NOMO-1 treated with DMSO at 0.1 percent for 48 hours (cell line): ENCODE results near the gene FHOD3.
A peak's percentile ranks its signal among the peaks of the same experiment; 100 is the strongest.

Experiments used
- DNase-seq: peaks from one replicate; lab custom pipeline; 2025; ENCODE audit not compliant: unreplicated experiment; lab: John Stamatoyannopoulos, UW

Gene FHOD3

DNA sequence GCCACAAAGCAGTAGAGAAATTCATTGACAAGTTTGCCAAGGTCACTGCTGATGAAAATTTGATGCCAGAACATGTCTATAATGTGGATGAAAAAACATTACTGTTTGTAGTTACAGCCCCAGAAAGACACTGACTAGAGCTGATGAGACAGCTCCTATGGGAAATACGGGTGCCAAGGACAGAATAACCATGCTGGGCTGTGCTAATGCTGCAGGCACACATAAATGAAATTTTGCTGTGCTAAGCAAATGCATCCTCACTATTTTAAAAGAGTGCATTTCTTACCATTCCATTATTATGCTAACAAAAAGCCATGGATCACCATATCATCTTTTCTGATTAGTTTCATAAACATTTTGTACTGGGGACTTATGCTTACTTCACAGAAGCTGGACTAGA, 208.2 kb downstream of the FHOD3 start:
- no peak for DNase-seq

- DNase-seq, result no peak
Measured at GRCh38 chr18:36509646-36510197, 212.2 kb downstream of the FHOD3 start.

GRCh38 chr18:36511791-36512352, 214.4 kb downstream of the FHOD3 start:
- peak; percentile 2 for DNase-seq

DNA sequence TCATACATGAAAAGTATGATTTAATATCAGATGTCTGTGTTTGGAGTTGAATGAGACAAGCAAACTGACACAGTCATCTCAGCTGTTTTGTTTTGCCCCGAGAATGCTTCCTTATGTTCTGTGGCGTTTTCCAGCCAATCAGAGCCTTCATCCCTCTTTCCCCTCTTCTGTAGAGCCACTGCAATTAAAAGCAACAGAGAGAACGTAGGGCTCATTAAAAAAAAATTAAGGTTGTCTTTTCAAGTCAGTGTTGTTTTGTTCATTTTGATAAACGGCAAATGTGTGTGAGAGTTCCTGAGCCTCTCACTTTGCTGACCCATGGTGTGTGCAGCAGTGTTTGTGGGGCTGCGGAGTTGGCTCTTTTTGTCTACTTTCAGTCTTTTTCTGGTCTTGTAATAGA, 216.0 kb downstream of the FHOD3 start:
- DNase-seq, result no peak

DNA sequence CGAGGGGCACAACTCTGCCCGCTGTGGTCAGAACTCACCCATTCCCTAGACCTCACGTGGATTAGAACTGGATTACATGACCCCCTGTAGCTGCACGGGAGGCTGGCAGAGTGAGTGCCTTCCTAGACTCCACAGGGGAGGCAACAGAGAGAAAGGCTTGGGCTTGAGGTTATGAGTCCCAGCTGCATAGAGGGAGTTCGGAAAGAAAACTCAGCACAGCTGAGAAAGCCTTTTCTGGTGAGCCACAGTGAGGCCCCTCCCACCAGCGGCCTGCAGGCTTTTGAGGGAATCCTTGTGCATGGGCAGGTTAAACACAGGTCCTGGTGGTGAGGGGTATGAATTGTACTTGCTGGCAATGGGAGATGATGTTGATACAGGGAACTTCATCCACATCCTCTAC, 217.3 kb downstream of the FHOD3 start:
- no peak for DNase-seq

DNA sequence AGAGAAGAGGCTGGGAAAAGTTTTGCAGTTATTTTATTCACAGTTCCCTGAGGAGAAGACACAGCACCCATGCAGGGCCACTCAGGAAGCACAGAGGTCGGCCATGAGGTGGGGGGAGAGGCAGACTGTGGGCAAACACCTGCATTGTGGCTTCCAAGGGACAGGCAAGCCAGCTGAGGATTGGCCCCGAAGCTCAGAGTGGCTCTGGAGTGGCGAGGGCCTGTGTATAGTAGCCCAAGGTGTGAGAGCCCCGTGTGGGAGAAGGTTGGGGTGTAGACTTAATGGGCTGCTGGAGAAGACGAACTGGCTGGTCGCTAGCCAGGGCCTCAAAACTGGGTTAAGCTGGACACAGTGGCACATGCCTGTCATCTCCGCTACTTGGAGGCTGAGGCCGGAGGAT, 218.7 kb downstream of the FHOD3 start:
- DNase-seq, result no peak

DNA sequence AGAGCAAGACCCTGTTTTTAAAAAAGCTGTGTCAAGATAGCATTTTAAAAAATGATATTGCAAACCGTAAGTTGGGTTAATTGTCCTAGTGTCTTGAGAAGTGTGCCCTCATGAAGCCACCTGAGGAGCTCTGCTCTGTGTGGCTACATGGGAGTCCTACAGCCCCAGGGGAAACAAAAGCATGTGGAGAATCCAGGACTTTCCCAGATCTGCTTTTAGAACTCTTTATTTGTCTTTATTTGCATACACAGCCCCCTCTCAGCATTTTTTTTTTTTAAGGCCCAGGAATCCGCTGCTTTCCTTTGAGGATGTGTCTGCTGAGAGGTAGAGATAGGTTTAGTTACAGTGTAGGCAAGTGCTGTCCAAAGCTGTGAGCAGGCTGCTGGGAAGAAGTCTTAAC, 219.2 kb downstream of the FHOD3 start:
- DNase-seq, result no peak

GRCh38 chr18:36518839-36519238, 221.3 kb downstream of the FHOD3 start:
- DNase-seq, result no peak

GRCh38 chr18:36519358-36519757, 221.8 kb downstream of the FHOD3 start:
- no peak for DNase-seq

DNA sequence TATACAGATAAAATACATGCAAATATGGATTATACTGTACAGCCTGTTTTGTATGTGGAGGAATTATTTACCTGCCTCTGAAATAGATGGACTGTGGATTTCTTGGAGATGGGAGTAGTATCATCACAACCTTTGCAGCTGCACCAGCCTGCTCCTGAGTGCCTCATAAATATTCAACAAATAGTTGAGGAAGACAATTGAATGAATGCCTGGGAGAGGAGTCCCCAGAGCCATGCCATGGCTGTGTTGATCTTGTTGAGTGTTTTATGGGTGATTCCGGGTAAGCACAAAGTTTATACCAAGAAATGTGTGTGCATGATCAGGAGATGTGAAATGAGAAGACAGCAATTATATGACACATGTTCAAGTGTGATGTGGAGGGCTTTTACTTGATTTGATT, 225.0 kb downstream of the FHOD3 start:
- DNase-seq, result no peak

DNA sequence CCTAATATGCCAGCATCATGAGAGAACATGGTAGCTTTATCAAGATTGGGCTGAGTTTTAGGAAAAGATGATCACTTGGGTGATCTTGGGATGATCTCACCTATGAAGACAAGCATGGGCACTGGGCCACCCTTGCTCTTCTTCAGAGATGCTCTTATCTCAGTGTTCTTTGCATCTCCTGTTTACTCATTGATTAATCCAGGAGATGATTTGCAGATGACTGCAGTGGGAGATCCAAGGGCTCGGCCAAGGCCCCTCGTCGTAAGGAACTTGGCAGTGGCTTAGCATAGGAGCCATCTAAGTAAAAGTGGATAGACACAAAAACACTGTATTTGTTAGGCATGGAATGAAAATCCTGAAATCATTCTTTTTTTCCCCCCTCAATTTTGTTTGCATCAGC, 228.4 kb downstream of the FHOD3 start:
- no peak for DNase-seq

GRCh38 chr18:36526611-36527010, 229.1 kb downstream of the FHOD3 start:
- no peak for DNase-seq

- DNase-seq, result no peak
Measured at GRCh38 chr18:36527051-36527450, 229.5 kb downstream of the FHOD3 start.

DNA sequence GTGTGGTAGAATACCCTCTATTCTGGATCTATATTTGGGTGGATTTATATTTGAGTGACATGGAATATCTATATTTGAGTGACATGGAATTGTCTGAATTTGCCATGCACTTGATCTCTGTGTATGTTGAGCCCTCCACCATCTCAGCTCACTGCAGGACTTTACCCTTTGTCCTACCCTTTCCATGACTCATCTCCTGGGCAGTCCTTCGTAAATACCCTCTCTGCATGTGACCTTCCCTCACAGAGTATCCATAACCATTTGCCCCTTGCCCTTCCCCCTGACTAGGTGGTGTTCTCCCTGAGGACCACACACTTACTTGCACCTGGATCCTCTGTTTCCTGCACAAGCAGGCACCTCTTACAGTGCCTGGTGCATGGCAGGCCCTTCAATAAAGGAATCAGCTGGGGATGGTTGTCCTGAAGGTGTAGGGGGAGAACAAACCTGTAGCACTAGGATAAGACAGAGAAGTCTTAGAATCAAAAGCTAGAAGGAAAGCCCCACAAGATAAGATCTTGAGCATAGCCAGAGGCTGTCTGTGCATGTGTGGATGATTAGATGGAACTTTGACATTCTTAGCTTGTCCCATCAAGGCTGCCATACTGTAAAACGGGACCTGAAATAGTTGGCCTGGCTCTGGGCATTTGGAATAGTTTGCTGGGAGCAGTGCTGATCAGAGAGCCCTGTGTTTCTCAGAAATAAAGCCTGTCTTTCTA, 230.4 kb downstream of the FHOD3 start:
- no peak for DNase-seq

GRCh38 chr18:36529747-36530146, 232.2 kb downstream of the FHOD3 start:
- no peak for DNase-seq

DNA sequence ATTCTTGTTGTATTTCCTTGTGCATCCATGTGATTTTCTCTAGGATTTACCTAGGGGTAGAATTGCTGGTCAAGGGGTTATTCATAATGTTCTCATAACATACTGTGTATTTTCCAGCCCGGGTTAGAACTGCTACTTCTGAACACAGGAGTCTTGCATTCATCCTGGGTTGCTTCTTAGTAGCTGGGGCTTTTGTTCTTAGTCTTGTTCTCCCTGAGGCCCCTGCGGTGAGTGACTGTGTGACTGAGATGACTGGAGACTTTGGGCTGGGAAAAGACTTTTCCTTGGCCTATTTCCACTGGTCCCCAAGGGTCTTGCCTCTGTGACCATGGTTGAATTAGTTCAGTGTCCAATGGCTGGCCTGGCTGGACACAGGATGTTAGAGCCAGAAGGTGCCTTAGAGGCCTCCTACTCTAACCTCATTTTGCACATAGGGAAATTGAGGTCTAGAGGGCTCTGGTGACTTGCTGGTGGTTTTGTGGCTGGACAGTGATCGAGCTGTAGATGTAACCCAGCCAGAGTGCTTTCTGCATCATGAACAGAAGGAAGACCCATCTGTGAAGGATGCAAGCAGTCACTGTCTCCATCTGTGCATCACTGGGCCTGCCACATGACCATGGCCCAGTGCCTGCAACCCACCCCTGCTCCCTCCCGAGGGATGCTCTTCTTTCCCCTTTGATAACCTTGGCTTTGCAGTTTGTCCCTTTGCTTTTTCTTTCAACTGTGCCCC, 233.3 kb downstream of the FHOD3 start:
- no peak for DNase-seq

DNA sequence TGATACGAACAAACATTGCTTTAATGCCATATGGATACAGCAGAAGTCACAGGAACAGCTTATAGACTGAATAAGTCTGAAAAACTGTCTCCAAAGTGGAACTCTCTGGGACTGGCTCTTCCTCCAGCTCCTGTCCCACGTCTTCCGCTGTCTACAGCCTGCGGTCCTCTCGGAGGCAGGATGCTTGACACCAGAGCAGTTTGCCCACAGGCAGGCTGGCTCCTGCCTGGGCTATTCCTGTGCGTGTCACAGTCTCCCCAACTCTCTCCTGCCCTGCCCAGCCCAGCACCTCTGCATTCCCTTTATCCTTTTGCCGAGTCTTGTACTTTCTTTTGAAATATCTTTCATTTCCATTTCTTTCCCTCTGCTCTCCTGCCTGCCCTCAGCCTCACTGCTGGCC, 234.1 kb downstream of the FHOD3 start:
- DNase-seq, result no peak

DNA sequence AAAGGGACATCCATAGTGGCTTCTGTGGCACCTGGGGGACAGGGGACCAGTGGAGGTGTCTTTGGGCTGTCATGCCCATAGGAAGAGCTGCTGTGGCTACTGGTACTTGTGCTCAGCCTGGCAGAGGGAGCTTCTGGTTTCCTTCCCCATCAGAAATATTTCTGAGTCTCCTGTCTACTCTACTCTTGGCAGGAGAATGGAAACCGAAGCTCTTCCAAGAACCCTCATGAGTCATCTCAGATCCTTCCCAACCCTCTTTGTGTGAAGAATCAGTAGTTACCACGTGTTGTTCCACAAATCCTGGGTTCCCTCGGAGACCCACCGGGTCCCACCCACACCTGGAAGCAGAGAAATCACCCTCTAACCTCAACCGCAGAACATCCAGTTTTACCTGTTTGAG, 234.9 kb downstream of the FHOD3 start:
- no peak for DNase-seq

DNA sequence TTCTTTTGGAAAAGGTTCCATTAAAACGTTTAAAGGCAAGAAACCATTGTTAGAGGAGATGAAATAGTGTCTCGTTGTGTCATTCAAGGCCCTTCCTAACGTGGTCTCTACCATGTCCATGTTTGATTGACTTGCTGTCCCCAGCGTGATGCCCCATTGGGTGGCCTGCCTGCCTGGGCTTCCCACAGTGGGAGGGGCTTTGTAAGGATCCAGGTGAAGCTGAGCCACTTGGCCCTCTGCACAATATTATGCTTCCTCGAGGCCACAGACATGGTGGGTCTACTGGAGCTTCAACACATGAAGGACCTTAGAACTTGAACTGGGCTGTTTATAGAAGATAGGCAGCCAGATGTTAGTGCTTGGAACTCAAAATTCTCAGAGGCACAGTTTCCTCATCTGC, 235.3 kb downstream of the FHOD3 start:
- DNase-seq, result no peak

DNA sequence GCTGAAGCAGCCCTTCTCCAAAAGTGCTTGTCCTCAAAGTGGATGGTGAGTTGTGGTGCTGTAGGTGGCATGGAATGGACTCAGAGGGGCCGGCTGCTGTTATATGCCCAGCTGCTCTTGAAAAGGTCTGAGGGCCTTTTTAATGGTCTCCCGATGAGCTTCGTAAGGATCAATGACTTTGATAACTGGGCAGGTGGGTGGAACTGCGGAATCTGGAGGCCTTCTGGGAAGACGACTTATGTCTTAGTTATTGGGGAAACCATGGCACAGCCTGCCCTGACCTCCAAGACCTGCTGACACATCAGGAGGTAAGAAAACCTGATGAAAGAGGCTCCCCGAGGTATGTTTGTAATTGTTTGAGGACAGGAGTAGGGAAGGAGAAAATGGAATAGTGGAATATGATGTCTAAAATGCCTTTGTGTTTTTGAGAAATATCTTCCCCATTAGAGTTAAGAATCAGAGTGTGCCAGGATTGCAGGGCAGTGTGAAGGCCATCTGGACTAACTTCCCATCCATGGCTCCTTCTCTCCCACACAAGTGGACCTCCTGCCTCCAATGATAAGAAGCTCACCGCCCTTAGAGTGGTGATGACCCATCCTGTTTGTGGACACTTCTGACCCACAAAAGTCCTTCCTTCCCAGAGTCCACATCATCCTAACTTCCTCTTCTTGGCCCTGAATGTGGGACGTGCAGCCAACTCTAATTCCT, 236.1 kb downstream of the FHOD3 start:
- DNase-seq, result no peak

DNA sequence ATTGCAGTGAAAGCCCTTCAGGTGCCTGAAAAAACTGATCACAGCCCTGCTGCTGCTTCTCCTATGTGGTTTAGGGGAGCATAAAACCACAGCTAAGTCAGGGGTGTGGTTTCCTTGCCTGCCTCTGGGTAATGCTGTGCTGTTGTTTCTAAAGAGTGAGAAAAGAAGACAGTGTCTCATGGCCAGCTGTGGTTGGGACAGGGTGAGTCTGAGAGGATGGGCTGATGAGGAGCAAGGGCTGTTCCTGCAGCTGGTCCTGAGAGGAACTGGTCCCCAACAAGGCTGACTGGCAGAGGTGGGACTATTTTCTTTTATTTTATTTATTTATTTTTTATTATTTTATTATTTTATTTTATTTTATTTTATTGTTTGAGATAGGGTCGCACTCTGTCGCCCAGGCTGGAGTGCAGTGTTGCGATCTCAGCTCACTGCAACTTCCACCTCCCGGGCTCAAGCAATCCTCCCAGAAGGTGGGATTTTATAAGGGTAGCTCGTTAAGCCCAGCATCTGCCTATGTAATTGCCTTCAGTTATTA, 236.7 kb downstream of the FHOD3 start:
- peak; percentile 2 for DNase-seq
